GM21786 (cell line): Measurements from ENCODE around the gene TRIL.

Source experiments
- ATAC-seq: cut with Tn5 transposase; IDR thresholded peaks from one replicate; pipeline ENCODE4 v1.9.1; 2021; ENCODE audit not compliant: unreplicated experiment

Gene TRIL

DNA sequence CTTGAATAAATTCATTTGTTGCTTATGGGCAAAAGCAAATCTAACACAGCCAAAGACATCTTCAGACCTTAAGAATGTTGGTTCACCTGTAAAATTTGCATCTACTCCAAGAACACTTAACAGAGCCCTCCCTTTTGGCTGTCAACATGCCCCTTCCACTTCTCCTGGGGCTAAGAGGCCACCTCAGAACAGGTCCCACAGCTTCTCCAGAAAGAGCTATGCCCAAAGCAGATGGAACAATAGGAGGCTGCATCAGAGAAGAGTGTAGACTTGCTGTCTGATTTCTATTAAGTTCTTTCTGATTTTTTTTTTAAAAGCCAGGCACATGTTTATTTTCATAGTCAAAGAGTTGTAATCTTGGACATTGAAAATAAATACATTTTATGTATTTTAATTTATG is 26.1 kb upstream of the TRIL start:
- no peak for ATAC-seq

DNA sequence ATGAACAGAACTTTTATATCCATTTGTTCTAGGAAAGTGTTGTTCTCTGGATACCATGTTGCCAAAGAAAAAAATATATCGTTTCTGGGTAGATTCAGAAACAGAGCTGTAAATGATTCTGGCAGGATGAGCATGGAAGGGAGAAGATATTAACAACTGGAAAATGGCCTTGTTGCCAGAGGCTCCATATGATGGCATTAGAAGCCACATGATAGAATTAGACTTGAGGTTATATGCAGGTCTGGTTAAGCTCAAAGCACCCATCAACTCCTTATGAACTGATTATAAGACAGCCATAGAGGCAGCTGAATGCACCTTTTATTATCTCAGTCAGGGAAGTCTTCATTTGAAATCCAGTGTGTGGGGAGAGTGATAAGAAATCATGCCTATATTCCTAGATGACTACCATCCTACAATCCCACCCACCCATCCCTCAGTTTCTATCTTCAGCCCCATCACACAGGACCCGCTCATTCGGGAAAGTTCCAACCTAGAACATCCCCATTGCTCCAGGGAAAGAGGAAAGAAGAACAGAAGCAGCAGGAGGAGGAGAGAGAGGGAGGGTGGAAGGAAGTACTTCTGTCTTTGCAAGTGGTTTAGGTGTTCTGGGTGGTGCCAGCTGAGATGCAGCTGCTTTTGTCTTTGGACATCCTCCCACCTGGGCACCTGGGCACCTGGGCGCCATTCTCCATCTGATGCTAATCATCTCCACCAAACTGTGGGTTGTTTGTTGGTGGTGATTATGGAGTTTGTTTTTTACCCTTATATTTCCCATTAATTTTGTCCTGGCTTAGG is 25.5 kb upstream of the TRIL start:
- no peak for ATAC-seq

DNA sequence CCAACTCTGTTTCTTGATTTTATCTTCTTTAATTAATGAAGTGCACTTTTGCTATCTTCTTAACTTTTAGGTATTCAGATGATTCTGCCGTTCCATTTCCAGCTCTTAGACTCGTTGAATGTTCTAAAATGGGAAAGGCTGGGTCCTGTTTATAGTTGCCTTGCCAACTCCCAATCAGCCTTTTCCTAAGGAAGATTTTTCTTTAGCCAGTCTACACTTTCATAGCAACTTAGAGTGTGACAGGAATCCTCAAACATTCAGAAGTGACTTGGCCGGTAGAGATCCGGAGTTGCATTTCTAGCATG is 23.0 kb upstream of the TRIL start:
- ATAC-seq = no peak

DNA sequence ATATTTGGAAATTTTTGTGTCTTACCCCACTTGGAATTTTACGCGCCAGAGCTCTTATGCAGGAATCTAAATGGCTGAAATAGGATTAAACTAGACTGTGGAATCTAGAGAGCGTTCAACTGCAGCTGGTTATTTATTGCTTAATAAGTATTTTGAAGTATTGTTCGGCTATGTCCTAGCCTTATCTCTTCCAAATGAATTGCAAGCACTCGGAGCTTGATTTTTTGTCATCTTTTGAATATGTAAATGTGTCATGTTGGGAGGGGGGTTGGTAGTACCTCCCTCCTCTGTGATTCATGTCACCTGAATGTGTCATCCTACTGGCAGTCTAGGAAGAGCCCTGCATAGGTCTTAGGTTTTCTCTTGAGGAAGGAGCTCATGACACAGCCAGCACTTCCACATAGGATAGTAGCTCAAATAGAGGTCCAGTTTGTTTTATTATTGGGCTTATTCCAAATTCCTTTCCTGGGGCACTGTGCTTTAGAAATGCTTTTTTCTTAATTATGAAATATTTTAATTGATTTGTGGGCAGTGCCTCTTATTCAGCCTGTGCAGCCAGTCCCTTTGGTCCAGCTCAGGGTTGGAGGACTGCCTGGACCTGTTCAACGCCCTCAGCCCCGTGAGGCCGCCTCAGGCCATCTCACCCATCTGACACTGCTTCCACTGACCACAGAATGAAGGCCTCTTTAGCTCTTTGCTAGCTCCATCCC is 22.5 kb upstream of the TRIL start:
- ATAC-seq = no peak

DNA sequence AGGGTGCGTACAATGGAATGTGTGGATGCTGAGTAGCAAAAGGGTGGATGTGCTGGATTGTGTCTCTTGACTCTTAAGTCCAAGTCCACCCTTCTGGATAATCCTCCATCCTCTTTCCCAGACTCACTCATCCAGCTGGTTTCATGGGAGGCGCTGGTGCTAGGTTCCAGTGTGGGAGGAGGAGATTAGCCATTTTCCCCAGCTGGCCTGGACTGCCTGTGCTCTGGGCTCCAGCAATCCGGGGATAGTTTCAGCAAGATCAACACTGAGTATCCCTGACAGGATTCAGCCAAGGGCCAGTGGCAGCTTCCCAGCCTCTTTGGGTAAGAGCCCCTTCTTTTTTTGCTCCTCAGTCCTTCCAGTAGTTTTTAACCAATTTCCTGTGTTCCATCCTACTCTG is 21.6 kb upstream of the TRIL start:
- no peak for ATAC-seq

DNA sequence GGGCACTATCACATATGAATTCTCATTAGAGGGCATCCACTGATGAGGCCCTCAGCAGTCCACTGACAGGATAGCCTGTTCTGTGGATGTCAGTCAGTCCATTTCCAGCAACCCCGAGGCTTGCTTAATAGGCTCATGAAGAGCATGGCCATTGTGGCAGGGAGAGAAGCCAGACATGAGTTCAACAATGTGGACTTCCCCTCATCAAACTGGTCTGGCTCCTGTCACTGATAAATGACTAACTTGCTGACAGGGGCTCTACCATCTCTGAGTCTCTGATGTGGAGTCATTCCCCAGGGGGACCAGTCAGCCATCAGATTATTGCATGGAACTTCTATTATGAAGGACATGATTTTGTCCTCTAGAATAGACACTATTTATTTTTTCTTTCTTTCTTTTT is 19.8 kb upstream of the TRIL start:
- ATAC-seq = no peak

DNA sequence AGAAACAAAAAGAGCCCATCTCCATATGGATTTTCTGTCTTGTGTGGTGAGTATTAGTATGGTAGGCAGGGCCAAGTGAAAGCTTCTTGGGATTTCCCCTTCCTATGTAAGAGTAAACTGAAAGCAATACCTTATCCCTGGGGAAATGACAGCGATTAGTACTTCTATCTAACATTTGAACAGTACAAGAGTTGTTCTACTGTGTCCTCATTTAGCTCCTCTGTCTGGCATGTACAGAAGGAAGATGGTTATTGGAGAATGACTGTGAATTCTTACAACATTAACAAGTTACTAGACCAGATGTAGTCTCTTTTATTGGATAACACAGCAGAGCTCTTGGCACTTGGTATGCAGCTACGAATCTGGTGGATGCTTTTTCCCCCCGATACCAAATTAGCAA is 17.9 kb upstream of the TRIL start:
- ATAC-seq = no peak

DNA sequence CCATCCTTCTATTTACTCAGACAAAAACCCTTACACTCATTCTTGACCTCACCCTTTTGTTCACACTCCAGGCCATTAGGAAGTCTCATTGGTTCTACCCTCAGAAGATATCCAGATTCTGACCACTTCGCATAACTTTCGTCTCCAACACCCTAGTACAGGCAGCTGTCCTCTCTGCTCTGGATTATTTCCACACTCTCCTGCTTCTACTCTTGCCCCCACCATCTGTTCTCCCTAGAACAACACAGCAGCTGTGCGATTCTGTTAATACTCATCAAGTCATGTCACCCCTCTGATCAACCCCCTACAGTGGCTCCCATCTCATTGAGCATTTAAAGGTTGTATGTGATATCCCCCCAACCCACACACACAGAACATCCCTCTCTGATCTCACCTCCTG is 15.5 kb upstream of the TRIL start:
- ATAC-seq = no peak

DNA sequence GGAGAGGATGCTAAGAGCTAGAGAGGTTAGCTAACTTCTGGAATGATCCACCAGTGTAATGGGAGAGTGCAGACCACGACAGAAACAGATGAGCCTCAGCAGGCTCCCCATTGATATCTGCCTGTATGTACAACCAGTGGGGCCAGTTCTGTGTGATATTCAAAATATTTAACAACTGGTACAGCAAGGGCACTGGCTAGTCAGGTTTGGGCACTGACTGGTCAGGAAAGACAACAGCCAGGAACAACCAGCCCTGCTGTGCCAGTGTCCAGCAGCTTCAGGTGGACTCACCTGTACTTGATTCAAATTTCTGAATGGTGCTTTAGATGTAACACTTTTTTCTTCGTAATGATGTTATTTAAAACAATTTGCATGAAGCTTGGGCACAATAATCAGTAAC is 5.9 kb upstream of the TRIL start:
- no peak for ATAC-seq

DNA sequence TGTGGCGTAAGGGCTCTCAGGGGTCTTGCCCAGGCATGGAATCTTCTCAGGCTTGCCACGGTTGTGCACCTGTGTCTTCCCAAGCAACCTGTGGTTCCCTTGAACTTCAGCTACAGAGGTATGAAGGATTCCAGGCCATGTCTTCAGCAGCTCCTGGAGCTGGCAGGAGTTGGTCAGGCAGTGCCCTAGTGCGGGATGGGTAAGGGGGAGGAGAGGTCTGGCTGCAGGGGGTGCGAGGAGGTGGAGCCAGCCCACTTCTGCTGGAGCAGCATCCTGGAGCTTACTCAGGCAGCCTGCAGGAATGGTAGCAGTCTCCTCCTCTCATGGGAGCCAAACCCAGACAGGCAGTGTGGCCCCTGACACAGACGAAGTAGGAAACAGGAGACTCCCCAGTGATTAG is 3.8 kb upstream of the TRIL start:
- no peak for ATAC-seq

DNA sequence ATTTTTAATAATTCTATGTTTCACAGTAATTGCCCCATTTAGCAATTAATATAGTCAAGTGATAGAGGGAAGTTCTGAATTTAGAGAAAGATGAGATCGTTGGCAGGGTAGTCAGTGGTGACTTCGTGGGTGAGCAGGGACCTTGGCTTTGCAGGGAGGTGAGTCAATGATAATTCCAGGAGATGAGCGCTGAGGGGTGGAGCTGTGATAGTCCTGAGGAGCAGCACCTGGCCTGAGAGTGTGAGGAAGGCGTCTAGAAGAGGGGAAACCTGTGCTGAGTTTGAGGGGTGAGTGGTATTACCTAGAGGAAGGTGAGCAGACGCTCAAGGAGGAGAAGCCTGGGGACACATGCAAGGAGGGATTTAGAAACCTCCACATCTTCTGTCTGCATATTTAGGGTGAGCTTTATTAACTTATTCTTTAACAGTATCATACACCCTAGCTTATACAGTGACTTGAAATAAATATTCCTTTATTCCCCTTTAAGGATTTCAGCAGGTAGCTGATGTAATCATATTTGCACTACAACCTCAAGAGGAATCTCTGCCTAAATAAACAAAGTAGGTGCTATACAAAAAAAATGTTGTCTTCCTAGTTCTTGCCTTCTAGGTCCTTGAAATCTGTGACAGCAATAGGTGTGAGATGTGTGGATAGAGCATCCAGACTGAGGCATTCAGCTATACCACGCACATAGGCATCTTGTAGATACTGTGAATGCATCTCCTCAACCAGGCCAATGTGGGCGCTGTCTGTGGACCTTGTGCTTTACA is 2.1 kb upstream of the TRIL start:
- ATAC-seq = no peak

DNA sequence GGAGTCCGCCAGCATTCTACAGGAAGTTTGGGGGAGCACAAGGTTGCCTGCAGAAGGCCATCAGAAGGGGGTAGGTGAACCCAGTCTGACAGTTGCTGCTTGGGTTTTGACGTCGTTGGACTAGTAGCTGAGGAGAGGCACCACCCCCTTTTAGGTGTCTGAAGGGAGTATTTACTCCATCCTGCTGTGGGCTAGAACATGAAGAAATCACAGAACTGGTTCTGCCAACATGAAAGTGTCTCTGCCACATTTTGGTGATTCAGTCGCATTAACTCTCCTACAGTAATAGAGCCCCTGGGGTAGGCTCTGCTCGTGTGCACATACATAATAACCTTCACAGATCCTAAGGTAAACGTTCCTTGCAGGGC is 834 bp upstream of the TRIL start:
- ATAC-seq = no peak

DNA sequence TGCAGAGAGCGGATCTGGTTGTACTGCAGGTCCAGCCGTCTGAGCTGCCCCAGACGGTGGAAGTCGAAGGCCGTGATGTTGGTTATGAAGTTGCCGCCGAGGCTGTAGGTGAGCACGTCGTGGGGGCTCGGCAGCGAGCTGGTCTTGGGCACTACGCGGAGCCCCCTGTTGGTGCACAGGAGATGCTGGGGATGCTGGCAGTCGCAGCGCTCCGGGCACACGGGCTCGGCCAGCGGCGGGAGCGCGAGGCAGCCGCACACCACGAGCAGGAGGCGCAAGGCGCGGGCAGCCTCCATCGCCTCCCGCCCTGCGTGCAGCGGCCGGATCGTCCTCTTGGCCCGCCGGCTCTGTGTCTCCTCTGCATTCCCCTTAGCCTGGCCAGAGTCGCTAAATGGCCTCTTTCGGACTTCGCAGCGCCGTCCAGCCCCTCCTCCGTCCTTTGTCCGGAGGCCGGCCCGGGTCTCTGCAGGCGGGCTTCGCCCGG is 337 bp downstream of the TRIL start:
- ATAC-seq = no peak

DNA sequence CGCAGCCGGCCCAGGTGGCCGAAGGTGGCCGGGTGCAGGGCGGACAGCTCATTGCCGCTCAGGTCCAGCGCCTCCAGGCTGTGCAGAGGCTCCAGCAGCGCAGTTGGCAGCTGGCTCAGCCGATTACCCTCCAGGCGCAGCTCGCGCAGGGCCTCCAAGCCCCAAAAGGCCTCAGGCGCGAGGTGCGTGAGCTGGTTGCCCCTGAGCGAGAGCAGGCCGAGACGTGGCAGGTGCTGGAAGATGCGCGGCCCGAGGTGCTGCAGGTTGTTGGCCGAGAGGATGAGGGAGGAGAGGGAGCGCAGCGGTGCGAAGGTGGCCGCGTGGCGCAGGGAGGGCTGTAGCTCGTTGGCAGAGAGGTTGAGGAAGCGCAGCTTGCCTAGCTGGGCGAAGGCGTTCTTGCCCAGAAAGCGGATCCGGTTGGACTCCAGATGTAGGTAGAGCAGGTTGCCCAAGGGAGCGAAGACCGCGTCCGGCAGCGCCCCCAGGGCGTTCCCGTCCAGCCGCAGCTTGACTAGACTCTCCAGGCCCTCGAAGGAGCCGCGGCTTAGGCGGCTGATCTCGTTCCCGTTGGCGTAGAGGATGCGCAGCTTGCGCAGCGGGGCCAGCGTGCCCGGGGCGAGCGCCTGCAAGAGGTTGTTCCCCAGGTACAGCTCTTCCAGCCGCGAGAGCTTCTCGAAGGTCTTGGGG is 923 bp downstream of the TRIL start:
- ATAC-seq = no peak

DNA sequence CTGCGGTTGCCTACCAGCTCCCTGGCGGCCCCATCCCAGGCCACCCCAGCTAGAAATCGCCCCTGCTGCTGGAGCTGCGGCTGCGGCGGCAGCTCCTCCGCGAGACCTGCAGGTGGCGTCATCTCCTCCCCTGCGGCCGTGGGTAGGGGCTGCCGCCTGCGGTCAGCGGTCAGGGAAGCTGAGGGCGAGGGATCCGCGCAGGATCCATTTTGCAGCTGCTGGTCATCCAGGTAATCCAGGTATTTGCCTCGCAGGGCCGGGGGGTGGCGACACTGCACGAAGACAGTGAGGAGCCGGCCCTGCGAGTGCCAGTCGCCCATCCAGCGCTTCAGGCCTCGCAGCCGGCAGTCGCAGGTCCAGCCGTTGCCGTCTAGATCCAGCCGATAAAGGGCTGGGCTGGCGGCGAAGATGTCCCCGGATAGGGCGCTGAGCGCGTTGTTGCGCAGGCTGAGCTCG is 1.5 kb downstream of the TRIL start:
- no peak for ATAC-seq

DNA sequence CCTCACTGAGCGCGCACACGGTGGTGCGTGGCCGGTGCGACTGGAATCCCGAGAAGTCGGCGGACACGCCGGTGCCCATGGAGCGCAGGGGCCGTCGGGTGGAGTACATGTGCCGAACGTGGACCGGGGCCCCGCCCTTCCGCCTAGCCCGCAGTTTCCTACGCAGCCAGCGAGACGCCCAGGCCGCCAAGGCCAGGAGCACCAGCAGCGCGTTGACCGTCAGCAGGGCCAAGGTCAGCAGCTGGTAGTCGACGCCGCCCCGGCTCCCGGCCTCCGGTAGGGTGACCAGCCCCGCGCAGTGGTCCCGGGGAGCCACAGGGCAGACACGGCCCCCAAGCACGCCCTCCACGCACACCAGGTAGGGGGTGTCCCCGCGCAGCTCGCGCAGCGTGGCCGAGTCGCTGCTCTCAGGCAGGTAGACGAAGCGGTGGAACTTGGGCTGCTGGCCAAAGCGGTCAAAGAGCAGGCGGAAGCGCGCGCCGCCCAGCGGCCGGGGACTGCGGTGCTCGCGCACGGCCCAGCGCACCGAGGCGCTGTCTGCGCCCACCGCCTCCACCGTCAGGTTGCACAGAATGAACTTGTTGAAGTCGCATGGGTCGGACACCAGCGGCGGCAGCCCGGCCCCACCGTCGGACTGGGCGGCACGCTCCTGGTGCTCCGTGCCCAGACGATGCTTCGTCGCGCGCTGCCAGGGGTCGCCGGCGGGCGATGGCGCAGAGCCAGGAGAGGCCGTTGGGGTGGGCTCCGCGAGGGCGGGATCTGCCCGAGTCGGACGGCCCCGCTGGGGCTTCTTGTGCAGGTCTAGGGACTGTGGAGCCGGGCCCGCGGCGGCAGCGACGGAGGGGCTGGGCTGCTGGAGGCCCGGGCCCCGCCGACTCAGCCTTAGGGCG is 2.2 kb downstream of the TRIL start:
- peak; percentile 56 for ATAC-seq

DNA sequence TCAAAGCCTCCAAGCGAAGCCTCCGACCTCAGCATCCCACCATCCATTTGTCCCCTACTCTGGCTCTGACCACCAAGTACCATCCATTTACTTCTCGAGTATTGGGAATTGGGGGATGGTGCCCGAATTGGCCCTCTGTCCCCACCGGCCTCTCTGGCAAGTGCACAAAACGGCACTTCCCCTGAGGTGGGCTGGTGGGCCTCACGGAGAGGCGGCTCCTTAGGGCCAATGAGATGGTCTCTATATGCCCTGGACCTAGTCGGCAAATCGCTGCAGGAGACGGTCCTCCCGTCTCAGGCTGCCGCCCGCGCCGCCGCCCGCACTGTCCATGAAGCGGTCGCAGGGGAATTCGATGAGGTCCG is 2.8 kb downstream of the TRIL start:
- no peak for ATAC-seq

DNA sequence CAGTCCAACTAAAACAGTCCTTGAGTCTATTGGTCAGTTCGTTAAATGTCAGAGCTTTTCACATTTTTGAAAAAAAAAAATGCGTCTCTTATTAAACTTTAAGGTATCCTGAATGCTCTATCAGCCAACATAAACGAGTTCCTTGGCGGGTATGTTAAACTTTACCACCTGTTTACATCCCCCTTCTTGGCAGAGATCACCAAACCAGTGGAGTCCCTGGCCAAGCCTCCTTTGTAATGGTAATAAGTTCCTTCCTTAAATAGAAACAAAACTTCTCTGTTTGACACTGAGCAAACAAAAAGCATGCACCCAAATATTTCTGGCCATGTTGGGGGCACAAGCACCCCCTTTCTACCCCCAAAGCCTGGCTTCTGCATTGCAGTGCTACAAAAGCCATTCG is 3.2 kb downstream of the TRIL start:
- no peak for ATAC-seq

DNA sequence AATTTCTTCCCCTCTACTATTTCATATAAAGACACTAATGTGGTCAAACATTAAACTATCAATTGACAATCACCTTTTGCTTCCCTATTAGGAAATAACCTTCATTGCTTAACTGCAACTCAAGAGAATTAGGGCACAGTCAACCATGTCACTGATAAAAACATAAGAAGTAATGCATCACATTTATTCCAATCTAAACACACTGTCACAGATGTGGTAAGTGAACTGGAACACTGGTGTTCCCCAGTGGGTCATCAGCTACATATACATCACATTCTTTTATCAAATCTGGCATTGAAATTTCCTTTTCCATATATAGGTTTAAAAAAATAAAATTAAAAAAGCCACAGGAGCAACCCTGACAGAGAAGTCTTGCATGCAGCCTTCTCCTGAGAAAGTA is 3.7 kb downstream of the TRIL start:
- ATAC-seq = no peak

DNA sequence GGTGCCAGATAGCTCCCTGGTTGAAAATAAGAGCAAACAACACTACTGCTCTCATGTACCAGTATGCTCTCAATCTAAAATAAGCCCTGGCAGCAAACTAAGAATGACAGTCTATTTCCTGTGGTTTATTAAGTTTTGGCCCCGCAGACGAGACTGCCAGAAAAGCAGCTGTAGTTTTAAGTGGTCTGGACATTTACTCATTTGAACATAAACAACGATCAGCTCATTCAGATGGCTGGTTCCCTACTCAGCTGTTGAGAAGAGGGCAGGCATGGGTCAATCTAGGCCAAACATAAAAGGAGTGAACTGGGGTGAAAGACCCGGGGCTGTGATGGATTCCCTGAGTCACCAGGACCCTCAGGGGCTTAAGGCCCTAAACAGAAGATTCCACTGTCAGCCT is 4.5 kb downstream of the TRIL start:
- ATAC-seq = no peak

DNA sequence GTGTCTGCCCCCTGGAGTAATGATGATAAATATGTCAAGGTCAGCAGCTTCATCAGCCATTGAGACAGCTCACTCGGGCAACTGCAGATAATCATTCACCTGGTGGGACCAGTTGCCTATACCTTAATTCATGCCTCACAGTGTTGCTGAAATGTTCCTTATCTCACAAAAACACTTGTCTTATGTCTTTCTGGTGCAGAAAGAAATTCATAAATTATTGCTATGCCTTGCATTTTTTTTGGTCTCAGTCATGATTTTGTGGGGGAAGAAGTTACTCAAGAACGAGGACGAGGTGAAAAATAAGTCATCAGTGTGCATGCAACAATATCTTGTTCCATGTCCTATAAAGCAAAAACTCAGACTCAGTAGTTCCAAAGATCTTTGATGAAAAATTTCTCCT is 16.0 kb downstream of the TRIL start:
- ATAC-seq = no peak
